ENCODE results near the gene FBXO22.

GRCh38 chr15:75924576-75924975, 20.9 kb downstream of the FBXO22 start:
- TF ChIP-seq, protein P1, sequence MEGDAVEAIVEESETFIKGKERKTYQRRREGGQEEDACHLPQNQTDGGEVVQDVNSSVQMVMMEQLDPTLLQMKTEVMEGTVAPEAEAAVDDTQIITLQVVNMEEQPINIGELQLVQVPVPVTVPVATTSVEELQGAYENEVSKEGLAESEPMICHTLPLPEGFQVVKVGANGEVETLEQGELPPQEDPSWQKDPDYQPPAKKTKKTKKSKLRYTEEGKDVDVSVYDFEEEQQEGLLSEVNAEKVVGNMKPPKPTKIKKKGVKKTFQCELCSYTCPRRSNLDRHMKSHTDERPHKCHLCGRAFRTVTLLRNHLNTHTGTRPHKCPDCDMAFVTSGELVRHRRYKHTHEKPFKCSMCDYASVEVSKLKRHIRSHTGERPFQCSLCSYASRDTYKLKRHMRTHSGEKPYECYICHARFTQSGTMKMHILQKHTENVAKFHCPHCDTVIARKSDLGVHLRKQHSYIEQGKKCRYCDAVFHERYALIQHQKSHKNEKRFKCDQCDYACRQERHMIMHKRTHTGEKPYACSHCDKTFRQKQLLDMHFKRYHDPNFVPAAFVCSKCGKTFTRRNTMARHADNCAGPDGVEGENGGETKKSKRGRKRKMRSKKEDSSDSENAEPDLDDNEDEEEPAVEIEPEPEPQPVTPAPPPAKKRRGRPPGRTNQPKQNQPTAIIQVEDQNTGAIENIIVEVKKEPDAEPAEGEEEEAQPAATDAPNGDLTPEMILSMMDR (IDR thresholded peaks at IDR 0.05), result no peak
- no peak for TF ChIP-seq TCF12 (IDR thresholded peaks at IDR 0.05)
- no peak for TF ChIP-seq TEAD4 (IDR thresholded peaks at IDR 0.05; ENCODE audit: borderline replicate concordance, insufficient read depth)
- TF ChIP-seq EZH2phosphoT487 (IDR thresholded peaks at IDR 0.05; ENCODE audit: borderline replicate concordance, low read depth), result no peak
- no peak for TF ChIP-seq SMC3 (IDR thresholded peaks at IDR 0.05; ENCODE audit: low read depth, low read length)
- no peak for TF ChIP-seq NRF1 (IDR thresholded peaks at IDR 0.05; ENCODE audit: low read depth, low read length)
- TF ChIP-seq TAF1 (IDR thresholded peaks at IDR 0.05; ENCODE audit: borderline replicate concordance, low read depth, low read length), result no peak
- TF ChIP-seq GATA2 (CRISPR knock-in tag; IDR thresholded peaks at IDR 0.05), result no peak
- no peak for TF ChIP-seq SIN3A (IDR thresholded peaks at IDR 0.05; ENCODE audit: borderline replicate concordance, low read depth, low read length)

Measured in SK-N-SH (cell line).